NCI-H774 (cell line): Measurements from ENCODE around the gene LNX1.
A peak's percentile ranks its signal among the peaks of the same experiment; 100 is the strongest.

Experiments
- DNase-seq: peaks from one replicate; lab custom pipeline; 2025; lab: John Stamatoyannopoulos, UW

LNX1 gene

DNA sequence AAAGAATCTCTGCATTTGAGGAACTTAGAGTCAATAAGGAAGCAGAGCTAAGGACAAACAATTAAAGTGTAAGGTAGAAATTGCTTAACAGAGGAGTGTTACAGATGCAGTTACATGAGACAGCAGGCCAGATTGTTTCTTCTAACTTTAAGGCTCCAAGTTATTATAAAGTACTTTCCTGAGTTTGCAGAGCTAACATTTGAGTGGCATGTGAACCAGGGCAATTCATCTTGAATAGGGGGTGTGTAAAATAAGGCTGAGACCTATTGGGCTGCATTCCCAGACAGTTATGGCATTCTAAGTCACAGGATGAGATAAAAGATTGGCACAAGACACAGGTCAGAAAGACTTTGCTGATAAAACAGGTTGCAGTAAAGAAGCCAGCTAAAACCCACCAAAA lies 7.6 kb upstream of the LNX1 start:
- DNase-seq, result no peak

DNA sequence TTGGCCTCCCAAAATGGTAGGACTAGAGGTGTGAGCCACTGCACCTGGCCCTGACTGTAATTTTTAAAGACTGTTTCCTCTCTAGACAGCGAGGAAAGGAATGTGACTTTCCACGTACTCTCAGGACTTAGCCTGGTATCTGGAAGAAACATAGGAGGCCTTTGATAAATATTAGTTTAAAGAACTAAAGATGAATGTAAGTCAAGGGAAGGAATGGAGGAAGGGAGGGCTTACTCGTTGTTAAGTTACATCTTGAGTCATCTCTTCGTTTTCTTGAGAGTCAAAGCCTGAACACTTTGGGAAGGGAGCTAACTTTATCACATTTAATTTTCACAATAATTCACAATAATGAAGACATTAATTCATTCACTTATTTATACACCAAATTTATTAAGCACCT lies 7.2 kb upstream of the LNX1 start:
- DNase-seq, result no peak

DNA sequence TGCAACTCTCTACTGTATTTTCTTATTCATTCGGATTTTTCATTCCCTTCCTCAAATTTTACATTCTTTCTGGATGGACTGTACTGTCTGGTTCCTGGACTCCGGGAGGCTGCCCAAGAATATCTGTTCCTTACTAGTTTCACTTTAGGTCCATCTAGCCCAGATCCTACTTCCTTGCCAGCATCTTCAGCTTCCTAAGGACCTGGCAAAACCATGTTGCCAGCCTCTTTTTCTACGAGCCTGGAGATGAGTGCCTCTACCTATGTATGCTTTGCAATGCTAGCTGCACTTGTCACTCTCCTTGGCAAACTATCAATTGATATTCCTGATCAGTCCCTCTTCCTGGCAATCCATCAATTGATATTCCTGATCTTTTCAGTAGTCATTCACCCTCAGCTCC lies 5.6 kb upstream of the LNX1 start:
- no peak for DNase-seq

DNA sequence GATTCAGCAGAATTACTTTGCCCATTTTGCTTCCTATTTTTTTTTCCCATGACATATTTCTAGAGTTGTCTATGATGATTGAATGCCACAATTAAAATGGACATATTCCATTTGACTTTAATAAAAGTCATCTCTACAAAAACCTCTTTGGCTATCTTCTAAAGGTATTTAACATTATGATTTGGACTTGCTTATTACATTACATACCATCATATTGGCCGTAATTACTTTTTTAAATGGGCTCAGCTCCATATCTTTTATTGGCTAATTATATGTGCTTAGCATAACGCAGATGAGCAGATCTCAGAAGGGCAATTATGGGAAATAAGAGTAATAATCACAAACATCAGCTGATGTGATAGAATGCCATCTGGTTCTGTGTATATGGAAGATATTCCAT lies 4.5 kb upstream of the LNX1 start:
- DNase-seq, result no peak

DNA sequence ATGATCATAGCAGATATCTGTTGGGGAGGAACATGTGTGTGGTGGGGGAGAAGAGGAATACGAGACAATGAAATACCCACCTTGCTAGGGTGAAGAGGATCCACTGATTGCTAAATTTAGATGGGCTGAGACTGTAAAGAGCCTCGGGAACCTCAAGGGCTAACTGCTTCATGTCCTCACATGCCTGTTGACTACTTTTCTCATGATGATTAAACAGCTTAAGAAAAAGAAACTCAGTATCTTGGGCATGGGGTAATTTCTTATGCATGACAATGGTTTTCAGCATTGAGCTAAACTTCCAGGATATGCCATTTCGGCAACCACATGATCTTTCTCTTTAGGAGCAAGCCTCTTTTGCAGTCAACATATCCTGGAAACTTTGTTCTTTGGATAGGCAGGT lies 3.9 kb upstream of the LNX1 start:
- DNase-seq, result no peak

GRCh38 chr4:53593765-53594164 lies 2.5 kb upstream of the LNX1 start:
- DNase-seq, result no peak

GRCh38 chr4:53592686-53593501 lies 1.6 kb upstream of the LNX1 start:
- DNase-seq, result peak; percentile 91

- peak; percentile 28 for DNase-seq
These were observed 836 bp upstream of the LNX1 start for GRCh38 chr4:53592122-53592521.

DNA sequence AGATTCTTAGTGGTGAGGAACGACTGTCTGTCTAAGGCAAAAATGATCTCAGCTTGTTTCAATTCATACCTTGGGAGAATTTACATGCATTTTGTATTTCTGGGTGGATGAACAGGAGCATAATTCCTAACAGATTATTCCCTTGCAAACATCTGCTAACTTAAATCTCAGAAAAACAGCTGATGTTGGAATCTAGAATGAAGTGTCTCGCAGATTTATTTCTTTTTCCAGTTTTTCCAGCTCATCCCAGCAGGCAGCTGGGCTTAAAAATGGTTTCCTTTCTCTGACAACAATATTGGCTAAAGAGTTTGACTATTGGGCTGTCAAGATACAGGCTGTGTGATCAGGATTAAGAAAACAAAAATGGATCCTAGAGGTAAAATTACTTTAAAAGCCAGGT lies 1.1 kb downstream of the LNX1 start:
- no peak for DNase-seq

DNA sequence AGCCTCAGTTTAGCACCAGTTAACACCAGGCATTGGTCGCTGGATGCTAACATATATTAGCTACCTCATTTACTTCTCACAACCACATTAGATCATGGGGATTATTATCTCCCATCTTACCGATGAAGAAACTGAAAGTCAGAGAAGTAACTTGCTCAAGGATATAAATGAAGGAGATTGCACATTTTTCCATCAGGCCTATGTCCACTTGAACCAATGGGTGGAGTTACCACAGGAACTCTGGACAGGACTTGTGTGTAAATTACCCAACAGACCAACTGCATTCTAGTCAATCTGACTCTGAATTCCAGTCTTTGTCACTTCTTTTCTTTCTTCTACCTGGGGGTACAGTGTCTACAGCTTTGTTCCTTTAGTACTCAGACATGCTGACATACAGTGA lies 1.8 kb downstream of the LNX1 start:
- DNase-seq, result no peak

DNA sequence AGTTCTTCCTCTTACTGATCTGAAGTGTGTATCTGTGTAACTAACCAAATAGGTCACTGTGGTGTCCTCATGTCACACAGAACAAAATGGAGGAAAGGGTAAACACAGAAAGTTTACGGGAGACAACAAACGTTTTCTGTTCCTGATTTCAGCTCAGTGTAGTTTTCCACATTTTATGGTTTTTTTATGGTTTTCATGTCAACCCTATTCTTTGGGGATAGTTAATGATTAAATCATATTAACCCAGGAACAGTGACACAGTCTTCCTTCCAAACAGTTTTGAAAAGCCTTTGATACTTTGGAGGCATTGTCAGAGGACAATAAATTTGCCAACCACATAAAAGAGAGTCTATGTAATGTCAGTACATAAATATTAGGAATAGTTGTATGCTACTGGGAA lies 4.2 kb downstream of the LNX1 start:
- DNase-seq, result no peak

DNA sequence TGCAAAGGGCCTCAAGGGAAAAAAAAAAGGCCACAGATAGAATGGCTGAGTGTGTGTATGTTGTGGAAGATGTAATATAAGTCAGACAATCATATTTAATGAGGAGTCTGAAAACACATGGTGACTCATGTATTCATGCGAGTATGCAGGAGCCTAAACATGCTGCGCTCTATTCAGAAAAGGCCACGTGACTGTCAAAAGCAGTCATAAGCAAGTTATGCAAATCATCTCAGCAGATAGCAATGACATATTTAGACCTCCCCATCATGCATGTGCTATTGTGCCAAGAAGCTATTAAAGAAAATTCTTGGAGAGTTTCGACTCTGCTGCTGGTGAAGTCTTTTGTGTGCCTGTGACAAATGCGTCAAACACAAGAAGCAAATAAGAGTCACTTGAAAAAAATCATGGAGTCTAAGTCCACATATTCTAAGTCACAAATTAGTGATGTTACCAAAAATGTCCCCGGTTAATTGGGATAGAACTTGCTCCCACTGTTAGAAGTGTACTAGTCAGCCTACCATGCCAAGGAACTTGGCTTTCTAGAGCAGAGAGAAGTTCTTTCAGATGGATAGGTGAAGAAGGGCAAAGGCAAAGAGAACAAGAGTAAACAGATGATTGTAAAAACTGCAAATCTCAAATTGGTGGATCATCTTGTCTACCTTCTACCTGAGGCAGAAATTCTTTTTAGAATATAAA lies 5.0 kb downstream of the LNX1 start:
- no peak for DNase-seq

DNA sequence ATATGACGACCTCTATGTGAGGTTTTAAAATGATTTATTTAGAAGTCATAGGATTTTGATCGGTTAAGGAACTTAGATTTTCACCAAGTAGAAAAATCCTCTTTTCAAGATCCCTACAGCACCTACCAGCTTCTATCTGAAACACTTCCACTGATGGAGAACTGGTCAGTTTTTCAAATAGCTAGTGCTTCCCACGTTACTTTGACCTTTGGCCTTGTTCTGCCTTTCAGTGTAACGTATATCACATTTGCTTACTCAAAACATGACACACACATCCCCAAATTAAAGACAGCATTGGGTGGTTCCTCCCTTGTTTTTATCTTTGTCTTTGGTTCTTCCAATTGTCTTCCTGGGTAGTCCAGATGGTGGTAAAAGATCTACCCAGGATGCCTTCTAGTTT lies 6.6 kb downstream of the LNX1 start:
- DNase-seq, result no peak

DNA sequence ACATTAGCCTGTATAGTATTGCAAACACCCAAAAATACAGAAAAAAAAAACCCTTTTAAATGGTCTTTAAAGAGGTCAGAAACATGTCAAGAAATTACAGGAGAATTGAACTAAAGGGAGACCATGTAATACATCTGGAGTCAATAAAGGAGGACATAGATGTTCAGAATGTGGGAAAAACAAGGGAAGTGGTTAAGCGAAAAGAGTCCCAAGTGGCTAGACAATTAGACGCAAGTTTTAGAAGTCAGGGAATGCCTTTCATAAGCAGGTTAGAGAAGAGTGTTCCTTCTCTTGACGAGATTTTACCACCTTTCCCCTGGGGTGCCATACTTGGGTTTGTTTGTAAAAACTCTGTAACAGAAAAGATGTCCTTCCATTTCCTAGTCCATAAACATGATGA lies 7.8 kb downstream of the LNX1 start:
- no peak for DNase-seq

GRCh38 chr4:53582194-53582593 lies 9.1 kb downstream of the LNX1 start:
- no peak for DNase-seq

- no peak for DNase-seq
These were observed 11.0 kb downstream of the LNX1 start for GRCh38 chr4:53580274-53580673.

DNA sequence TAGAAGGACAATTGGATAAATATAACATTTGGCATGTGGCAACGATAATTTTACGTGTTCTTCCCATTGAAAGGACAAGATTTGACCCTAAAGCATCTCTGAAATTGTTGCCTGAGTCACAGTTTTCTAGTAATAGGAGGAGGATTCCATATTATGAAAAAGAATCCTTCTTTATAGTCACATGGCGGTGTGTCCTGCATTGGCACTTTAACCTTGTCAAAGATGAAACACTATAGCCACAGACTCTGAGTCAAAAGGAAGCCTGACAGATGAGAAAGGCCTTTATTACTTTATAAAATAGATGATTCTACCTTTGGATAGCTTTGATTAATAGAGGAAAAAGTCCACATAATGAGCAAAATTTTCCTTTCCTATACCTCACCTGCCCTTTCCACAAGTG lies 11.5 kb downstream of the LNX1 start:
- DNase-seq, result no peak

- no peak for DNase-seq
These were observed 14.5 kb downstream of the LNX1 start for GRCh38 chr4:53576676-53577372.

GRCh38 chr4:53576071-53576617 lies 15.1 kb downstream of the LNX1 start:
- no peak for DNase-seq

DNA sequence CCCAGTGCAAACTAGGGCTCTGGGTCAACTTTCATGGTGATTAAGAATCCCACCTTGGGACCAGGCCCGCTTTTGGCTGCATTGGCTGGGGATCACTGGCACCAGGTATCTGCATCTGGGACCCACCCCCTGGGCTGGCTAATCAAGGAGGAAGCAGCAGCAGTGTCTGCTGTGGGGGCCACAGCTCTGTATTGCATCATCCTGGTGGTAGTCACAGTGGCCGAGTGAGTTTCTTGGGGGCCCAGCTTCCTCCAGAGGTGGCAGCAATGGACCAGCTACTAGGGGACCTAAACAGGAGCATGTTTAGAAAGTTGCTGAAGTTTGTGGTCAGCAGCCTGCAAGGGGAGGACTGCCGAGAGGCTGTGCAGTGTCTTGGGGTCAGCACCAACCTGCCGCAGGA lies 15.7 kb downstream of the LNX1 start:
- no peak for DNase-seq

GRCh38 chr4:53574528-53574927 lies 16.8 kb downstream of the LNX1 start:
- DNase-seq, result no peak

DNA sequence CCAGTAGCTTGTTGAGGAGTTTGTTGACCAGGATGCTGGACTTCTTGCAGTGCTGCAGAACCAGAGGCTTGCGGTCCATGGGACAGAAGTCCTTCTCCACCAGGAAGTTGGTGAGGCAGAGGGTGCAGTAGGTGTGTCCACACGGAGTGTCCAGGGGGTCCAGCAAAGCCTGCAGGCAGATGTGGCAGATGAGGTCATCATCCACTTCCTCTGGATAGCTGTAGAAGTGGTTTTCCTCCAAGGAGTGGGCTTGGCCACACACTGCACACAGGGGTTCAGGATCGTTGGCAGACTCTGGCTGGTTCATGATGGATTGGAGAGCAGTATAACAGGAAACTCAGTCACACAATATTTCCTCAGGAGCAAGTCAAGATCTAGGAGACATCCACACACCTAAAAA lies 17.6 kb downstream of the LNX1 start:
- DNase-seq, result no peak

DNA sequence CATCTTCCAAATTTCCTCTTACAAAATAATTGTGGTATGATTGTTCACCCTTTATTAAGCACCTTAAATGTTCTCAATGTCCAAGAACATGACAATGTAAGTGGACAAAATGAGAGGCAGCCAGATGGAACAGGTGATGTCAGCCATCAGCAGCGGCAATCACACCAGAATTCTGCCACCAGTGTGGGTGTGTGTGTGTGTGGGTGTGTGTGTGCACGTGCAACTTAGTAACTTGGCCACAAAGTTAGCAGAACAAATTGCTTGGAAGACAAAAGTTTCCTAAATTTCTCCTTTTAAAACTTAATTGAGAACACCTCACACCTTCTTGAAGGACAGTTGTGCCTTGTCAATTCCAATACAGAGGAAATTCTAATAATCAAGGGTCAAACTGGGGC lies 18.7 kb downstream of the LNX1 start:
- no peak for DNase-seq
